ENCODE measurements around the gene ARRDC2.
A peak's percentile ranks its signal among the peaks of the same experiment; 100 is the strongest.

ARRDC2 gene

GRCh38 chr19:18007917-18008673, at the start of gene ARRDC2:
ARRDC2 (plus strand) TSS chr19:18008170; CDS start chr19:18008311, 141 bp downstream.
- Mint-ChIP-seq H3K4me3 (peak within 1 kb of the TSS; percentile 83), H3K4me1 (peaks cover 35% of the 10 kb centered on the region), H3K9me3 (no peaks in the 10 kb centered on the region), H3K27me3 (no peaks in the 10 kb centered on the region), H3K36me3 (ENCODE audit: low read depth) (peaks cover 29% of the 10 kb centered on the region), H3K27ac (peak within 1 kb of the TSS; percentile 85)
- ATAC-seq = peak; percentile 78
- peak; percentile 89 for DNase-seq

DNA sequence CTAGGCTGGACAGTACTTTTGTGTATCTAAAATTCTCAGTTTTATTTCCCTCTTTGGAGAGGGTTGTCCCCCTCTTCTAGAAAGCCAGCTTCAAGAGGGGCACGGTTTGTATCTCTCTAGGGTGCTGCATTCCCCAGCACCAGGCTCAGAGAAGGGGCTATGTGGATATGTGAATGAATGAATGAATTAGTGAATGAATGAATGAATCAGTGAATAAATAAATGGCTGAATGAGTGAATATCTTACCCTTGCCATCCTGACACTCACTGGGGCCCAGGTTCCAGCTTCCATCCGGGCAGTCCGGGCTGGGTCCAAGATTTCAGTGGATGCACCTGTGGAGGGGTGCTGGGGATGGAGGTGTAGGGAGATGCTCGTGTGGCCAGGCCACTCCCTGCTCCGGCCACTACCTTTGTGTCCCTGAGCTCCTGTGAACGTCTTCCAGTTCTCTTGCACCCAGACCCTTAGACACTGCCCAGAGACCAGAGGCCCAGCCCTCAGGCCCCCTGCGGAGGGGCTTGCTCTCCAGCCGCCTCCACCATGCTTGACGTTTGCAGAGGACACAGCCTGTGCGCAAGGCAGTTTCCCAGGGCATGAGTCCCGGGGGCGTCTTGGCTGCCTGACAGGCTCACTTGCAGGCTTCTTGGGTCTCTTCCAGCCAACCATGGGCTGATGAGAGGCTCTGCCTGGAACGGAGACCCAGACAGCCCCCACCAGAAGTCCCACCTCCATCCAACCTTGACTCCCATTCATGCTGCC, 43.9 kb upstream of the ARRDC2 start:
- H3K27ac Mint-ChIP-seq = no peak overlapping the region
- peaks cover 42% of the 10 kb centered on the region for H3K27me3 Mint-ChIP-seq
- H3K4me3 Mint-ChIP-seq = no peak overlapping the region
- H3K36me3 Mint-ChIP-seq (ENCODE audit: low read depth) = no peaks in the 10 kb centered on the region
- DNase-seq = no peak
- peaks cover 10% of the 10 kb centered on the region for H3K4me1 Mint-ChIP-seq
- ATAC-seq = no peak
- H3K9me3 Mint-ChIP-seq = no peaks in the 10 kb centered on the region

DNA sequence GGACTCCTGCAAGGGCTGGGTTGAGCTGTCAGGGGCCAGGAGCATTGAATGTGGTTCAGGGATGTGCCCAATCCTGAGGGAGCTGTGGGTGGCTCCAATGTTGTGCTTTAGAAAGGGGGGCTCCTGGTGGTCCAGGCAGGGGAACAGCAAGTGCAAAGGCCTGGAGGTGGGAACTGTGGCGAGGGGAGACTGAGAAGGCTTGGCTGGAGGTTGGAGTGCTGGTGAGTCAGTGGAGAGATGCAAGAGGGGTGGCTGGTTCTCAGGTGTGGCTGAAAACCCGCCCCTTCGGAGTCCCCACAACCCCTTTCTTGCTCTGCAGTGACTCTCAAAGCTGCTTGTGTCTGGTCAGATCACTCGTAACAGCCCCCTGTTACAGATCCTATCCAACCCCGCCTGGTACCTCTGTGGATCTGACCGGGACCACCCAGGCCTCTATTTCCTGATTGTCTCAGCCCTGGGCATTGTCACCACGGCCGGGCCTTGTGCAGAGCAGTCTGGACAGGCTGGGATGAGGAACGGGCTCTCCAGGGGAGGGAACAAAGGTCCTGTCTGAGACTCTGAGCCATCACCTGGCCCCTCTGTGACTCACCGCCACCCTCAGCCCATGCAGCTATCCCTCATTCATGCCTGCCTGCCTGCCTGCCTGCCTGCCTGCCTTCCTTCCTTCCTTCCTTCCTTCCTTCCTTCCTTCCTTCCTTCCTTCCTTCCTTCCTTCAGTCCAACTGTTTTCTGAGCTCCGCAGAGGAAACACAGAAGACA, 42.4 kb upstream of the ARRDC2 start:
- H3K27ac Mint-ChIP-seq = no peak overlapping the region
- no peak overlapping the region for H3K4me3 Mint-ChIP-seq
- ATAC-seq = peak; percentile 31
- no peak for DNase-seq
- H3K27me3 Mint-ChIP-seq = peaks cover 42% of the 10 kb centered on the region
- no peaks in the 10 kb centered on the region for H3K36me3 Mint-ChIP-seq (ENCODE audit: low read depth)
- no peaks in the 10 kb centered on the region for H3K9me3 Mint-ChIP-seq
- peaks cover 10% of the 10 kb centered on the region for H3K4me1 Mint-ChIP-seq

- H3K4me3 Mint-ChIP-seq = no peak overlapping the region
- peaks cover 42% of the 10 kb centered on the region for H3K27me3 Mint-ChIP-seq
- no peak for ATAC-seq
Measured at GRCh38 chr19:17966129-17966483, 41.9 kb upstream of the ARRDC2 start.

DNA sequence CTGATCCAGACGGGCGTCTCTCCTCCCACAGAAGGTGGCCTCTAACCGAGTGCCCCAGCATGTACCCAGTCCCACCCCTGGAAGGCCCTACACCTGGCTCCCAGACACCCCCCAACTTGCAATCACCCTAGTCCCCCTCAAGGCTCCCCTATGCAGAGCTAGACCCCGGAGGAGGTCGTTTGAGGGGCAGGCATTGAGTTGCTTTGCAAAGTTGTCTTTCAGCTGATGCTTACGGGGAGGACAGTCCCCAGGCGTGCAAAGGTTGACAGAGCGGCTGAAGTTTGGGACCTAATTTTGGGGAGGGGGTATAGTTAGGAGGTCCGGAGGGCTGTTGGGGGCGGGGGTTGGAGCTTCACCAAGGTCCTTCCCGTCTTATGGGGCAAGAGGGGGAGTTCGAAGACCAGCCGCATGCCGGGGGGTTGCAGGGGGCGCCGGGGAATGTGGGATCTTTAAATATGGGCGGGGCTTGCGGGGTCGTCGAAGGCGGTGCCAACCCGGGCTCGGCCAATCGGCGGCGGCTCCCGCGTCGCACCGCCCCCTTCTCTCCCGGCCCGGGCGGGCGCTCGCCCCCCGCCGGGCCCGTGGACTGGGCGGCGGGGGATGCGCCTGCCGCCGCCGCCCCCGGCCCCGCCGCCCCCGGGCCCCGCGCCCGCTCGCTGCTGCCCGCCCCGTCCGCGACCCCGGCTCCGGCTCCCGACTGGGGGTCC, 41.3 kb upstream of the ARRDC2 start, which contains the start of gene KCNN1:
TSS of gene KCNN1 (plus strand) at position 558 of the 707 bp plus-strand sequence. CDS start 6,782 bp downstream, outside the sequence.
- Mint-ChIP-seq H3K4me3 (no peak within 1 kb of the TSS), H3K27ac (no peak within 1 kb of the TSS), H3K9me3 (no peaks in the 10 kb centered on the region), H3K36me3 (ENCODE audit: low read depth) (no peaks in the 10 kb centered on the region), H3K4me1 (peaks cover 10% of the 10 kb centered on the region), H3K27me3 (peaks cover 42% of the 10 kb centered on the region)
- ATAC-seq (no peak), DNase-seq (no peak)

More at GRCh38 chr19:17966129-17966483, 41.9 kb upstream of the ARRDC2 start:
- no peaks in the 10 kb centered on the region for H3K9me3 Mint-ChIP-seq
- no peaks in the 10 kb centered on the region for H3K36me3 Mint-ChIP-seq (ENCODE audit: low read depth)
- H3K27ac Mint-ChIP-seq = no peak overlapping the region
- no peak for DNase-seq
- peaks cover 10% of the 10 kb centered on the region for H3K4me1 Mint-ChIP-seq

- ATAC-seq (no peak), DNase-seq (no peak)
- H3K27me3 Mint-ChIP-seq = peaks cover 40% of the 10 kb centered on the region
- no peaks in the 10 kb centered on the region for H3K9me3 Mint-ChIP-seq
- H3K4me3 Mint-ChIP-seq = no peak overlapping the region
- H3K27ac Mint-ChIP-seq = no peak overlapping the region
- no peaks in the 10 kb centered on the region for H3K36me3 Mint-ChIP-seq (ENCODE audit: low read depth)
- peaks cover 10% of the 10 kb centered on the region for H3K4me1 Mint-ChIP-seq
Measured at GRCh38 chr19:17967257-17968051, 40.5 kb upstream of the ARRDC2 start.

DNA sequence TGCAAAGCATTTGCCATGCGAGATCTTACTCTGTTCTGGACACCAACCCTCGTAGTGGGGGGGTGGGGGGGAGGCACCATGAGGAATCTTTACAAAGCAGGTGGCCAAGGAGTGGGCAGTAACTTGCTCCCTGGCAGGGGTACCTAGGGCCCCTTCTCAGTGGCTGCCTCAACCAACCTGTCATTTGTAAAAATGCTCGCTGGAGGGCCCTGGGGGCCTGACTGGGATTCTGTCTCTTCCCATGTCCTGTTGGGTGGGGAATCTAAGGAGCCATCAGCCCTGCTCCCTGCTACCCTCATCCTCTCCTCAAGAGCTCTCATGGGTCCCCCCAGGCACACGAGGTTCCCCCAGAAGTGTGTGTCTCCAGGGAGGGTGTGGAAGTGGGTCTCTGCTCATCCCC, 39.6 kb upstream of the ARRDC2 start:
- Mint-ChIP-seq H3K9me3 (no peaks in the 10 kb centered on the region), H3K36me3 (ENCODE audit: low read depth) (no peaks in the 10 kb centered on the region), H3K27ac (no peak overlapping the region), H3K4me3 (no peak overlapping the region), H3K27me3 (peaks cover 40% of the 10 kb centered on the region), H3K4me1 (peaks cover 10% of the 10 kb centered on the region)
- DNase-seq = no peak
- ATAC-seq = no peak

GRCh38 chr19:17969096-17969792, 38.7 kb upstream of the ARRDC2 start:
- H3K9me3 Mint-ChIP-seq = no peaks in the 10 kb centered on the region
- peaks cover 10% of the 10 kb centered on the region for H3K4me1 Mint-ChIP-seq
- H3K36me3 Mint-ChIP-seq (ENCODE audit: low read depth) = no peaks in the 10 kb centered on the region
- ATAC-seq (no peak), DNase-seq (no peak)
- no peak overlapping the region for H3K27ac Mint-ChIP-seq
- H3K27me3 Mint-ChIP-seq = peaks cover 32% of the 10 kb centered on the region
- H3K4me3 Mint-ChIP-seq = no peak overlapping the region

DNA sequence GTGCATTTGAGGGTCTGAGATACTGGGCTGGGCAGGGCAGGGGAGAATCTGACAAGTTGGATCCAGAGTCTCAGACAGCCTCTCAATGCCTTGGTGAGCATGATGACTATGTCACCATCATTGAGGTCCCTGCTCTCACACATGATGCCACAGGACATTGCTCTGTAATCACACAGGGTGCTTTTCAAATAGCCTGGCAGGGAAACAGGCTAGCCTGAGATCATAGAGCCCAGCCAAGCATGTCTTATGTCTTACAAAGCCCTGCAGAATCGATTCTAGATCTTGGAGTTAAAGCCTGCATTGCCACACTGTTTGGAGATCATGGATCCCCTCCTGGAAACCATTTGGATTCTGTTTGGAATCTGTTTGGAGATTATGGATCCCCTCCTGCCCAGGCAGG, 35.7 kb upstream of the ARRDC2 start:
- Mint-ChIP-seq H3K27ac (no peak overlapping the region), H3K4me1 (peaks cover 2% of the 10 kb centered on the region), H3K9me3 (no peaks in the 10 kb centered on the region), H3K4me3 (no peak overlapping the region), H3K36me3 (ENCODE audit: low read depth) (no peaks in the 10 kb centered on the region), H3K27me3 (peaks cover 8% of the 10 kb centered on the region)
- no peak for ATAC-seq
- DNase-seq = no peak

- H3K9me3 Mint-ChIP-seq = no peaks in the 10 kb centered on the region
- H3K4me3 Mint-ChIP-seq = no peak overlapping the region
- no peaks in the 10 kb centered on the region for H3K36me3 Mint-ChIP-seq (ENCODE audit: low read depth)
- peaks cover 5% of the 10 kb centered on the region for H3K27me3 Mint-ChIP-seq
- DNase-seq = no peak
- ATAC-seq = no peak
- H3K27ac Mint-ChIP-seq = no peak overlapping the region
- no peaks in the 10 kb centered on the region for H3K4me1 Mint-ChIP-seq
Measured at GRCh38 chr19:17973759-17974158, 34.2 kb upstream of the ARRDC2 start.

DNA sequence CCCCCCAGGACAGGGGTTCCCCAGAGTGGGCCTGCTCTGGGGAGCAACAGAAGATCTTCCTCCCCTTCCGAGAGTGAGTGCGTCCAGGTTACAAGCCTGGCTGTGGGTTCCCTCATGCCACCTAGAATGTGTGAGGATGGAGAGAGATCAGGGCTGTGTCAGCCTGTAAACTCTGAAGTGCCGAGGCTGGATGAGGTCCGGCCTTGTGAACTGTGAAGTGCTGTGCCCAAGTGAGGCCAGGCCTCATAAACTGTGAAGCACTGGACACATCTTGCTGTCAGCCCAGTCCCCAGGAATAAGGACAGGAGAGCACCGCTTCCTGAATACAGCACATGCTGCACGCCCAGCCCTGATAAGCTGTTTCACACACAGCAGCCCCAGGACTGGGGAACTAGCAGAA, 33.4 kb upstream of the ARRDC2 start:
- DNase-seq = no peak
- Mint-ChIP-seq H3K9me3 (no peaks in the 10 kb centered on the region), H3K4me1 (peaks cover 1% of the 10 kb centered on the region), H3K36me3 (ENCODE audit: low read depth) (no peaks in the 10 kb centered on the region), H3K4me3 (no peak overlapping the region), H3K27me3 (peaks cover 7% of the 10 kb centered on the region), H3K27ac (no peak overlapping the region)
- no peak for ATAC-seq

DNA sequence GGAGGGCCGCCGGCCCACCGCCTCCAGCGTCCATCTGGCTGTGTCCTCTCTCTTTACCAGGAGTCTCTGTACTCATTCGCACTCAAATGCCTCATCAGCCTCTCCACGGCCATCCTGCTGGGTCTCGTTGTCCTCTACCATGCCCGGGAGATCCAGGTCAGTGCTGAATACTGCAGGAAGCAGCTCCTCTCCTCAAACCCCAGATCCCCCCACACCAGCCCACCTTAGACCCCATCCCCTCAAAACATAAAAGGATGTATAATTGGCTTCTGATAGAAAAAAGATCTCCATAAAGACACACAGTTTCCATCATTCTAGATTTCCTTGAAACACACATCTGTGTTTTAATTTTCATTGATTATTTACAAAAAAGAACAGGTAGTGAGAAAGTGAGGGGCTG, 32.9 kb upstream of the ARRDC2 start:
- peak overlapping the region; percentile 23 for H3K27ac Mint-ChIP-seq
- no peaks in the 10 kb centered on the region for H3K9me3 Mint-ChIP-seq
- H3K36me3 Mint-ChIP-seq (ENCODE audit: low read depth) = no peaks in the 10 kb centered on the region
- ATAC-seq (no peak), DNase-seq (no peak)
- peaks cover 3% of the 10 kb centered on the region for H3K4me1 Mint-ChIP-seq
- peaks cover 9% of the 10 kb centered on the region for H3K27me3 Mint-ChIP-seq
- H3K4me3 Mint-ChIP-seq = no peak overlapping the region

- ATAC-seq = no peak
- DNase-seq = no peak
- H3K4me1 Mint-ChIP-seq = peaks cover 3% of the 10 kb centered on the region
- H3K27ac Mint-ChIP-seq = no peak overlapping the region
- no peaks in the 10 kb centered on the region for H3K36me3 Mint-ChIP-seq (ENCODE audit: low read depth)
- H3K9me3 Mint-ChIP-seq = no peaks in the 10 kb centered on the region
- peaks cover 17% of the 10 kb centered on the region for H3K27me3 Mint-ChIP-seq
- H3K4me3 Mint-ChIP-seq = no peak overlapping the region
Measured at GRCh38 chr19:17977021-17977420, 30.9 kb upstream of the ARRDC2 start.

All from activated naive CD8-positive, alpha-beta T cell treated with anti-CD3 and anti-CD28 coated beads, Interleukin-2, amount 50 U/mL, for 24 hours (primary cell).